Transverse colon (tissue), 3 donors: ENCODE measurements around the gene IL1R1.

ENCODE experiments used
- CTCF ChIP-seq, 5 experiments: fragments of 200-600 bp in 3 of 5; fragments of 450-650 bp in 2 of 5; sonication (generic) in 3 of 5; IDR thresholded peaks; 1 replicate in 2 of 5; 2 replicates in 3 of 5; pipeline ENCODE4 v1.5.1; 2016 to 2017; ENCODE audit warnings: antibody characterized with exemption in 5 of 5, inconsistent platforms in 3 of 5, mild to moderate bottlenecking in 2 of 5, moderate library complexity in 1 of 5
- EP300 ChIP-seq: sonication (generic); formaldehyde crosslinking; IDR thresholded peaks from one replicate; pipeline ENCODE4 v1.6.1; 2017; ENCODE audit warnings: antibody characterized with exemption, low read depth

- TF ChIP-seq CTCF (IDR thresholded peaks at IDR 0.05): no peak
- TF ChIP-seq EP300: no peak
Measured at GRCh38 chr2:102106133-102106556, 36.4 kb upstream of the IL1R1 start.
